Left hindlimb (tissue), 1 donor: ENCODE measurements around the gene ZFHX3.

Source experiments
- DNase-seq: peaks from one replicate; pipeline ENCODE4 v3.0.0-alpha.2; 2018

Gene ZFHX3

GRCh38 chr16:72926177-72927070 is 121.5 kb downstream of the ZFHX3 start:
- no peak for DNase-seq

- no peak for DNase-seq
These were observed 122.3 kb downstream of the ZFHX3 start for GRCh38 chr16:72925631-72925979.

GRCh38 chr16:72924927-72925630 is 122.8 kb downstream of the ZFHX3 start:
- no peak for DNase-seq

GRCh38 chr16:72924537-72924926 is 123.4 kb downstream of the ZFHX3 start:
- DNase-seq, result no peak

- DNase-seq, result no peak
These were observed 124.2 kb downstream of the ZFHX3 start for GRCh38 chr16:72923757-72924156.

- no peak for DNase-seq
These were observed 125.2 kb downstream of the ZFHX3 start for GRCh38 chr16:72922714-72923113.

- peak; percentile 70 for DNase-seq
These were observed 126.3 kb downstream of the ZFHX3 start for GRCh38 chr16:72921620-72922019.

GRCh38 chr16:72921106-72921505 is 126.8 kb downstream of the ZFHX3 start:
- DNase-seq, result no peak

GRCh38 chr16:72917051-72917450 is 130.9 kb downstream of the ZFHX3 start:
- DNase-seq, result no peak

GRCh38 chr16:72915331-72915730 is 132.6 kb downstream of the ZFHX3 start:
- no peak for DNase-seq

GRCh38 chr16:72913551-72913950 is 134.4 kb downstream of the ZFHX3 start:
- no peak for DNase-seq

GRCh38 chr16:72911971-72912370 is 136.0 kb downstream of the ZFHX3 start:
- DNase-seq, result no peak

GRCh38 chr16:72910875-72911274 is 137.1 kb downstream of the ZFHX3 start:
- DNase-seq, result no peak

- DNase-seq, result no peak
These were observed 137.5 kb downstream of the ZFHX3 start for GRCh38 chr16:72910381-72910780.

- DNase-seq, result no peak
These were observed 138.7 kb downstream of the ZFHX3 start for GRCh38 chr16:72909196-72909595.

GRCh38 chr16:72908362-72909167 is 139.4 kb downstream of the ZFHX3 start:
- no peak for DNase-seq

- DNase-seq, result no peak
These were observed 142.3 kb downstream of the ZFHX3 start for GRCh38 chr16:72905581-72905980.

GRCh38 chr16:72903176-72903575 is 144.8 kb downstream of the ZFHX3 start:
- DNase-seq, result no peak

- no peak for DNase-seq
These were observed 145.7 kb downstream of the ZFHX3 start for GRCh38 chr16:72902206-72902605.

- no peak for DNase-seq
These were observed 146.8 kb downstream of the ZFHX3 start for GRCh38 chr16:72901000-72901627.

- no peak for DNase-seq
These were observed 149.6 kb downstream of the ZFHX3 start for GRCh38 chr16:72898216-72898825.

- DNase-seq, result no peak
These were observed 150.2 kb downstream of the ZFHX3 start for GRCh38 chr16:72897707-72898106.
